ENCODE results near the gene TMEM184B.

GRCh38 chr22:38174626-38175025 is 98.2 kb downstream of the TMEM184B start:
- no peak for TF ChIP-seq POLR2AphosphoS5 (IDR thresholded peaks at IDR 0.05)
- no peak for TF ChIP-seq POLR2A (IDR thresholded peaks at IDR 0.05; ENCODE audit: low read depth)
